ENCODE measurements around the gene FARSA.

FARSA gene

GRCh38 chr19:12873891-12874745 is 59.4 kb downstream of the FARSA start:
- H3K27ac ChIP-seq (replicated peaks; ENCODE audit: low read length): no peak overlapping the region
- no CpG with 5 or more reads among the region's 86 CpGs for WGBS, 2 donors (ENCODE audit: extremely low coverage in 2 of 2, insufficient read length in 2 of 2, insufficient replicate concordance in 1 of 2)
- H3K18ac ChIP-seq (ENCODE audit: low read length): no peak overlapping the region
- H3K4ac ChIP-seq (ENCODE audit: low read length): no peak overlapping the region
- peaks cover 2% of the 10 kb centered on the region for H3K79me1 ChIP-seq (ENCODE audit: low read depth, low read length)
- no peak overlapping the region for H3K14ac ChIP-seq (ENCODE audit: low read length)
- peaks cover 16 to 24% of the 10 kb centered on the region in 2 donors for H3K36me3 ChIP-seq (replicated peaks in 1 of 2; ENCODE audit: control insufficient read depth in 2 of 2, insufficient read depth in 2 of 2, low read length in 2 of 2)
- peak overlapping the region in 1 of 2 donors; percentile 34 for H3K4me3 ChIP-seq (ENCODE audit: low read length in 2 of 2)
- H2BK5ac ChIP-seq (ENCODE audit: low read length): peak overlapping the region; percentile 13
- no peak overlapping the region for H2AFZ ChIP-seq (ENCODE audit: low read length)
- no peak overlapping the region for H3K4me2 ChIP-seq (ENCODE audit: insufficient read depth, low read length, poor library complexity, severe bottlenecking)
- DNase-seq (ENCODE audit: low spot score): no peak
- H2BK15ac ChIP-seq (ENCODE audit: low read length): no peak overlapping the region
- no peak overlapping the region for H3K9ac ChIP-seq (ENCODE audit: low read depth, low read length, poor library complexity)
- H2BK12ac ChIP-seq (ENCODE audit: low read length): no peak overlapping the region
- H3K27me3 ChIP-seq (ENCODE audit: control insufficient read depth in 3 of 3, insufficient read depth in 3 of 3, low read depth in 1 of 3, low read length in 3 of 3): no peaks in the 10 kb centered on the region
- H2AK5ac ChIP-seq (ENCODE audit: low read depth, low read length): no peak overlapping the region
- H4K91ac ChIP-seq (ENCODE audit: low read depth, low read length, poor library complexity): no peak overlapping the region
- no peak overlapping the region for H4K8ac ChIP-seq (ENCODE audit: low read depth, low read length)
- H2BK120ac ChIP-seq (ENCODE audit: low read depth, low read length): no peak overlapping the region
- H3K4me1 ChIP-seq (ENCODE audit: control insufficient read depth in 2 of 2, insufficient read depth in 1 of 2, low read depth in 1 of 2, low read length in 2 of 2): no peaks in the 10 kb centered on the region
- peak overlapping the region; percentile 73 for H3K23ac ChIP-seq (ENCODE audit: low read depth, low read length, poor library complexity)
- H3K9me3 ChIP-seq (replicated peaks in 1 of 2; ENCODE audit: control insufficient read depth in 2 of 2, insufficient read depth in 1 of 2, low read depth in 1 of 2, low read length in 2 of 2): peaks cover 5 to 7% of the 10 kb centered on the region in 2 donors

GRCh38 chr19:12872941-12873890 is 60.3 kb downstream of the FARSA start:
- Histone ChIP-seq H2BK120ac (ENCODE audit: low read depth, low read length) (no peak overlapping the region), H3K9ac (ENCODE audit: low read depth, low read length, poor library complexity) (no peak overlapping the region), H3K4me1 (ENCODE audit: control insufficient read depth in 2 of 2, insufficient read depth in 1 of 2, low read depth in 1 of 2, low read length in 2 of 2) (no peaks in the 10 kb centered on the region), H3K18ac (ENCODE audit: low read length) (no peak overlapping the region), H2BK12ac (ENCODE audit: low read length) (no peak overlapping the region), H3K14ac (ENCODE audit: low read length) (peak overlapping the region; percentile 38), H3K4ac (ENCODE audit: low read length) (no peak overlapping the region), H3K79me1 (ENCODE audit: low read depth, low read length) (peaks cover 2% of the 10 kb centered on the region), H4K8ac (ENCODE audit: low read depth, low read length) (peak overlapping the region; percentile 65), H2BK15ac (ENCODE audit: low read length) (no peak overlapping the region), H3K4me2 (ENCODE audit: insufficient read depth, low read length, poor library complexity, severe bottlenecking) (no peak overlapping the region), H2AK5ac (ENCODE audit: low read depth, low read length) (peak overlapping the region; percentile 46), H4K91ac (ENCODE audit: low read depth, low read length, poor library complexity) (no peak overlapping the region), H3K9me3 (replicated peaks in 1 of 2; ENCODE audit: control insufficient read depth in 2 of 2, insufficient read depth in 1 of 2, low read depth in 1 of 2, low read length in 2 of 2) (peaks cover 5 to 9% of the 10 kb centered on the region in 2 donors), H3K27me3 (ENCODE audit: control insufficient read depth in 3 of 3, insufficient read depth in 3 of 3, low read depth in 1 of 3, low read length in 3 of 3) (no peaks in the 10 kb centered on the region), H2BK5ac (ENCODE audit: low read length) (peak overlapping the region; percentile 13), H3K36me3 (replicated peaks in 1 of 2; ENCODE audit: control insufficient read depth in 2 of 2, insufficient read depth in 2 of 2, low read length in 2 of 2) (peaks cover 24 to 33% of the 10 kb centered on the region in 2 donors), H3K4me3 (ENCODE audit: low read length in 2 of 2) (peak overlapping the region in 1 of 2 donors; percentile 34), H3K27ac (replicated peaks; ENCODE audit: low read length) (no peak overlapping the region), H3K23ac (ENCODE audit: low read depth, low read length, poor library complexity) (peak overlapping the region; percentile 73), H2AFZ (ENCODE audit: low read length) (no peak overlapping the region)
- WGBS, 2 donors (ENCODE audit: extremely low coverage in 2 of 2, insufficient read length in 2 of 2, insufficient replicate concordance in 1 of 2): no CpG with 5 or more reads among the region's 70 CpGs
- DNase-seq (ENCODE audit: low spot score): no peak

Small RNA genes lying within 50 kb of the gene (small RNA-seq; reads per million reads assigned to genes)
- gene MIR5695 (ENCODE audit: insufficient read depth): 3.9 reads per million, percentile 6 among the genes with 10 or more reads in this experiment
- 9.9 reads per million, percentile 56 among the genes with 10 or more reads in this experiment for gene MIR6515 (ENCODE audit: insufficient read depth)
